HCT116 (cell line): Measurements from ENCODE around the gene LRP2.

Experiments
- CBX3 ChIP-seq: IDR thresholded peaks from 2 replicates; pipeline ENCODE4 v1.6.1; 2012; ENCODE audit warnings: low read depth
- EZH2 ChIP-seq: fragments of 200-600 bp; sonication (generic); IDR thresholded peaks from 2 replicates; pipeline ENCODE4 v1.6.1; 2017; ENCODE audit warnings: antibody characterized with exemption, mixed run types
- POLR2A ChIP-seq: IDR thresholded peaks from 2 replicates; pipeline ENCODE4 v1.7.0; 2011; ENCODE audit warnings: borderline replicate concordance; ENCODE audit not compliant: insufficient read depth, insufficient read length; ENCODE audit errors: extremely low read depth
- POLR2AphosphoS5 ChIP-seq: IDR thresholded peaks from 2 replicates; pipeline ENCODE4 v1.6.1; 2011; ENCODE audit warnings: mild to moderate bottlenecking, low read depth, low read length, moderate library complexity
- RAD21 ChIP-seq: IDR thresholded peaks from 2 replicates; pipeline ENCODE4 v1.6.1; 2012; ENCODE audit warnings: low read depth, mild to moderate bottlenecking
- SP1 ChIP-seq: IDR thresholded peaks from 2 replicates; pipeline ENCODE4 v1.6.1; 2012; ENCODE audit warnings: low read depth
- SRF ChIP-seq: IDR thresholded peaks from 2 replicates; pipeline ENCODE4 v1.6.1; 2012; ENCODE audit warnings: low read depth
- TF ChIP-seq, protein P1 (sequence below): IDR thresholded peaks from 2 replicates; pipeline ENCODE4 v1.6.1; 2012
- TF ChIP-seq, protein P2 (sequence below), 3 experiments: fragments of 200-600 bp in 1 of 3; sonication (generic) in 1 of 3; IDR thresholded peaks in 2 of 3; conservative IDR thresholded peaks in 1 of 3; 2 replicates each; pipeline ENCODE4 v1.5.1; 2012 to 2017; ENCODE audit warnings: low read depth in 2 of 3, low read length in 2 of 3, antibody characterized with exemption in 1 of 3, borderline replicate concordance in 1 of 3, control low read depth in 1 of 3, mild to moderate bottlenecking in 1 of 3, mixed read lengths in 1 of 3, mixed run types in 1 of 3, moderate library complexity in 1 of 3; ENCODE audit not compliant: insufficient read depth in 1 of 3
- TF ChIP-seq, protein P3 (sequence below): IDR thresholded peaks from 2 replicates; pipeline ENCODE4 v1.6.1; 2012; ENCODE audit warnings: low read depth
- TF ChIP-seq, protein P4 (sequence below): IDR thresholded peaks from 2 replicates; pipeline ENCODE4 v1.6.1; 2011; ENCODE audit warnings: mild to moderate bottlenecking, low read length, moderate library complexity; ENCODE audit not compliant: insufficient replicate concordance; ENCODE audit errors: extremely low read depth

DNA sequence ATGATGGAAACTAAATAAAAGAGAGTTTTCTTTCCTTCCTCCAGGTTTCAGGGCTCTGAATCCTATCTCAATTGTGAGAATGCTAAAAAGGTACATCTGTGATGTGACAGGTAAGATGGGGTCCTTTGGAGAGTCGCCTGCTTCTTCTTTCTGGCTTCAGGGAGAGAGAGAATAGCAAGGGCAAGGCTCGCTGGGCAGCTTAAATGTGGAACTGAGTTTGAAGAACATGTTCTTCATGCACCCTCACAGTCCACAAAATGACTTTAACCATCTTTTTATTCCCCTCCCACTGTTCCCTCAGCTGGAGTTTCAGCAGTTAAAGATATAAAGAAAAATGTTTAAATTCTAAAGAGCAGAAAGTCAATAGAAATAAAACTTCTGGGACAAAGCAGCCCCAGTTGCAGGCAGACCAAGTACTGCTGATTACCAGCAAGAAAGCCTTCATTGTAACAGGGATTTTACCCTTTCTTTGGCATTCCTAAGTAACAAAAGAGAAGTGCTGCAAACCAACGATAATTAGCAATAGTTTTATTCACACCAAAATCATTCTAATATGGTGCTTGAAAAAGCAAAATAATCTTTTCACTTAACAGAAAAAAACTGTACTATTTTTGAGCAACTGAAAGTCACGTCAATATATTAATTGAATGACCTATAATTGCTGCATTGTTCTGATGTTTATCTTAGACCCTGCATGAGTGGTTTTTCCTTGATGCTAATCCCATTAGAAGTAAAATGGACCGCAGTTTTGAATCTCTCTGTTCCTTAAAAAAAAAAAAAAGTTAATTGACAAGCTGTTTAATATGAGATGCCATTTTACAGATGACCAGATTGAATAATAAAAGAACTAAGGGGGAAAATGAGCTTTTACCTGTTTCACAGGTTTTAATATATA, 61.5 kb downstream of the LRP2 start:
- TF ChIP-seq, protein P1, sequence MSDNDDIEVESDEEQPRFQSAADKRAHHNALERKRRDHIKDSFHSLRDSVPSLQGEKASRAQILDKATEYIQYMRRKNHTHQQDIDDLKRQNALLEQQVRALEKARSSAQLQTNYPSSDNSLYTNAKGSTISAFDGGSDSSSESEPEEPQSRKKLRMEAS = no peak
- TF ChIP-seq, protein P2, sequence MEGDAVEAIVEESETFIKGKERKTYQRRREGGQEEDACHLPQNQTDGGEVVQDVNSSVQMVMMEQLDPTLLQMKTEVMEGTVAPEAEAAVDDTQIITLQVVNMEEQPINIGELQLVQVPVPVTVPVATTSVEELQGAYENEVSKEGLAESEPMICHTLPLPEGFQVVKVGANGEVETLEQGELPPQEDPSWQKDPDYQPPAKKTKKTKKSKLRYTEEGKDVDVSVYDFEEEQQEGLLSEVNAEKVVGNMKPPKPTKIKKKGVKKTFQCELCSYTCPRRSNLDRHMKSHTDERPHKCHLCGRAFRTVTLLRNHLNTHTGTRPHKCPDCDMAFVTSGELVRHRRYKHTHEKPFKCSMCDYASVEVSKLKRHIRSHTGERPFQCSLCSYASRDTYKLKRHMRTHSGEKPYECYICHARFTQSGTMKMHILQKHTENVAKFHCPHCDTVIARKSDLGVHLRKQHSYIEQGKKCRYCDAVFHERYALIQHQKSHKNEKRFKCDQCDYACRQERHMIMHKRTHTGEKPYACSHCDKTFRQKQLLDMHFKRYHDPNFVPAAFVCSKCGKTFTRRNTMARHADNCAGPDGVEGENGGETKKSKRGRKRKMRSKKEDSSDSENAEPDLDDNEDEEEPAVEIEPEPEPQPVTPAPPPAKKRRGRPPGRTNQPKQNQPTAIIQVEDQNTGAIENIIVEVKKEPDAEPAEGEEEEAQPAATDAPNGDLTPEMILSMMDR (IDR thresholded peaks at IDR 0.05 in 2 of 3, conservative IDR thresholded peaks at IDR 0.05 in 1 of 3; ENCODE audit: borderline replicate concordance in 1 of 3, insufficient read depth in 1 of 3, low read depth in 2 of 3, low read length in 2 of 3) = no peak
- TF ChIP-seq, protein P3, sequence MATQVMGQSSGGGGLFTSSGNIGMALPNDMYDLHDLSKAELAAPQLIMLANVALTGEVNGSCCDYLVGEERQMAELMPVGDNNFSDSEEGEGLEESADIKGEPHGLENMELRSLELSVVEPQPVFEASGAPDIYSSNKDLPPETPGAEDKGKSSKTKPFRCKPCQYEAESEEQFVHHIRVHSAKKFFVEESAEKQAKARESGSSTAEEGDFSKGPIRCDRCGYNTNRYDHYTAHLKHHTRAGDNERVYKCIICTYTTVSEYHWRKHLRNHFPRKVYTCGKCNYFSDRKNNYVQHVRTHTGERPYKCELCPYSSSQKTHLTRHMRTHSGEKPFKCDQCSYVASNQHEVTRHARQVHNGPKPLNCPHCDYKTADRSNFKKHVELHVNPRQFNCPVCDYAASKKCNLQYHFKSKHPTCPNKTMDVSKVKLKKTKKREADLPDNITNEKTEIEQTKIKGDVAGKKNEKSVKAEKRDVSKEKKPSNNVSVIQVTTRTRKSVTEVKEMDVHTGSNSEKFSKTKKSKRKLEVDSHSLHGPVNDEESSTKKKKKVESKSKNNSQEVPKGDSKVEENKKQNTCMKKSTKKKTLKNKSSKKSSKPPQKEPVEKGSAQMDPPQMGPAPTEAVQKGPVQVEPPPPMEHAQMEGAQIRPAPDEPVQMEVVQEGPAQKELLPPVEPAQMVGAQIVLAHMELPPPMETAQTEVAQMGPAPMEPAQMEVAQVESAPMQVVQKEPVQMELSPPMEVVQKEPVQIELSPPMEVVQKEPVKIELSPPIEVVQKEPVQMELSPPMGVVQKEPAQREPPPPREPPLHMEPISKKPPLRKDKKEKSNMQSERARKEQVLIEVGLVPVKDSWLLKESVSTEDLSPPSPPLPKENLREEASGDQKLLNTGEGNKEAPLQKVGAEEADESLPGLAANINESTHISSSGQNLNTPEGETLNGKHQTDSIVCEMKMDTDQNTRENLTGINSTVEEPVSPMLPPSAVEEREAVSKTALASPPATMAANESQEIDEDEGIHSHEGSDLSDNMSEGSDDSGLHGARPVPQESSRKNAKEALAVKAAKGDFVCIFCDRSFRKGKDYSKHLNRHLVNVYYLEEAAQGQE = no peak
- TF ChIP-seq EZH2 = no peak
- no peak for TF ChIP-seq POLR2AphosphoS5
- no peak for TF ChIP-seq POLR2A
- TF ChIP-seq, protein P4, sequence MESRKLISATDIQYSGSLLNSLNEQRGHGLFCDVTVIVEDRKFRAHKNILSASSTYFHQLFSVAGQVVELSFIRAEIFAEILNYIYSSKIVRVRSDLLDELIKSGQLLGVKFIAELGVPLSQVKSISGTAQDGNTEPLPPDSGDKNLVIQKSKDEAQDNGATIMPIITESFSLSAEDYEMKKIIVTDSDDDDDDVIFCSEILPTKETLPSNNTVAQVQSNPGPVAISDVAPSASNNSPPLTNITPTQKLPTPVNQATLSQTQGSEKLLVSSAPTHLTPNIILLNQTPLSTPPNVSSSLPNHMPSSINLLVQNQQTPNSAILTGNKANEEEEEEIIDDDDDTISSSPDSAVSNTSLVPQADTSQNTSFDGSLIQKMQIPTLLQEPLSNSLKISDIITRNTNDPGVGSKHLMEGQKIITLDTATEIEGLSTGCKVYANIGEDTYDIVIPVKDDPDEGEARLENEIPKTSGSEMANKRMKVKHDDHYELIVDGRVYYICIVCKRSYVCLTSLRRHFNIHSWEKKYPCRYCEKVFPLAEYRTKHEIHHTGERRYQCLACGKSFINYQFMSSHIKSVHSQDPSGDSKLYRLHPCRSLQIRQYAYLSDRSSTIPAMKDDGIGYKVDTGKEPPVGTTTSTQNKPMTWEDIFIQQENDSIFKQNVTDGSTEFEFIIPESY = no peak
- TF ChIP-seq RAD21 = no peak
- TF ChIP-seq CBX3 = no peak
- TF ChIP-seq SP1 = no peak
- TF ChIP-seq SRF = no peak
